HEK293T (cell line): Measurements from ENCODE around the gene CYP2C19.

Experiments
- CTCF ChIA-PET: fragments of 350-600 bp; formaldehyde crosslinking; extraction: SDS; loops from one replicate; lab custom pipeline; 2021; ENCODE audit warnings: antibody characterized with exemption, inconsistent platforms; lab: Yijun Ruan, JAX
- POLR2A ChIA-PET: fragments of 350-600 bp; formaldehyde crosslinking; extraction: SDS; loops from one replicate; lab custom pipeline; 2020; ENCODE audit warnings: antibody characterized with exemption, inconsistent platforms; lab: Yijun Ruan, JAX
- DNase-seq: peaks from one replicate; pipeline ENCODE4 v3.0.0; 2012; ENCODE audit warnings: mixed read lengths; ENCODE audit errors: extremely low spot score
- ARNT ChIP-seq: fragments of 450-650 bp; IDR thresholded peaks from 2 replicates; pipeline ENCODE4 v1.6.1; 2017; ENCODE audit warnings: mild to moderate bottlenecking
- BHLHE40 ChIP-seq: fragments of 450-650 bp; IDR thresholded peaks from 2 replicates; pipeline ENCODE4 v1.6.1; 2016; ENCODE audit warnings: mild to moderate bottlenecking, moderate library complexity, borderline replicate concordance
- CTBP1 ChIP-seq: fragments of 450-650 bp; IDR thresholded peaks from 2 replicates; pipeline ENCODE4 v1.6.1; 2016; ENCODE audit warnings: borderline replicate concordance
- ELF4 ChIP-seq: fragments of 450-650 bp; IDR thresholded peaks from 2 replicates; pipeline ENCODE4 v1.6.1; 2017; ENCODE audit warnings: antibody characterized with exemption
- FOXA1 ChIP-seq: fragments of 450-650 bp; IDR thresholded peaks from 2 replicates; pipeline ENCODE4 v1.6.1; 2016; ENCODE audit warnings: mild to moderate bottlenecking
- FOXK2 ChIP-seq: fragments of 450-650 bp; IDR thresholded peaks from 2 replicates; pipeline ENCODE4 v1.6.1; 2016; ENCODE audit warnings: mild to moderate bottlenecking
- FOXM1 ChIP-seq: fragments of 450-650 bp; IDR thresholded peaks from 2 replicates; pipeline ENCODE4 v1.6.1; 2017; ENCODE audit warnings: mild to moderate bottlenecking, borderline replicate concordance
- HDGF ChIP-seq: fragments of 450-650 bp; IDR thresholded peaks from 2 replicates; pipeline ENCODE4 v1.6.1; 2017; ENCODE audit warnings: antibody characterized with exemption, borderline replicate concordance
- L3MBTL2 ChIP-seq: fragments of 450-650 bp; conservative IDR thresholded peaks from 2 replicates; pipeline ENCODE4 v1.6.1; 2016; ENCODE audit warnings: mild to moderate bottlenecking
- LEF1 ChIP-seq: fragments of 450-650 bp; IDR thresholded peaks from 2 replicates; pipeline ENCODE4 v1.6.1; 2017; ENCODE audit warnings: mild to moderate bottlenecking, borderline replicate concordance
- NFRKB ChIP-seq: fragments of 450-650 bp; IDR thresholded peaks from 2 replicates; pipeline ENCODE4 v1.6.1; 2016; ENCODE audit warnings: mild to moderate bottlenecking, moderate library complexity
- PKNOX1 ChIP-seq: fragments of 450-650 bp; IDR thresholded peaks from 2 replicates; pipeline ENCODE4 v1.6.1; 2016
- SP1 ChIP-seq: fragments of 450-650 bp; IDR thresholded peaks from 2 replicates; pipeline ENCODE4 v1.6.1; 2017
- SUZ12 ChIP-seq: fragments of 450-650 bp; IDR thresholded peaks from 2 replicates; pipeline ENCODE4 v1.6.1; 2016; ENCODE audit warnings: mild to moderate bottlenecking
- TARDBP ChIP-seq: fragments of 450-650 bp; IDR thresholded peaks from 2 replicates; pipeline ENCODE4 v1.6.1; 2016
- ZNF384 ChIP-seq: fragments of 450-650 bp; IDR thresholded peaks from 2 replicates; pipeline ENCODE4 v1.6.1; 2016

Gene CYP2C19

GRCh38 chr10:94762393-94762792, at the start of gene CYP2C19:
Gene CYP2C19, plus strand, starts transcription at chr10:94762681. Its CDS starts 25 bp downstream, at chr10:94762706.
- POLR2A ChIA-PET, result no interaction called here
- CTCF ChIA-PET, result no interaction called here
- TF ChIP-seq ZNF384 (no peak), SUZ12 (no peak), HDGF (no peak), SP1 (no peak), ELF4 (no peak), FOXK2 (no peak), TARDBP (no peak), FOXA1 (no peak), LEF1 (no peak), FOXM1 (no peak), ARNT (no peak), CTBP1 (no peak), NFRKB (no peak), BHLHE40 (no peak), L3MBTL2 (no peak)
- no peak for DNase-seq

GRCh38 chr10:94725871-94726270, 36.6 kb upstream of the CYP2C19 start:
- no peak for DNase-seq
- ChIA-PET POLR2A (no interaction called here), CTCF (no interaction called here)
- TF ChIP-seq FOXM1, result no peak
- TF ChIP-seq NFRKB, result no peak

GRCh38 chr10:94735197-94735596, 27.3 kb upstream of the CYP2C19 start:
- POLR2A ChIA-PET, result no interaction called here
- no peak for DNase-seq
- TF ChIP-seq FOXA1 (no peak), ARNT (no peak), HDGF (no peak), L3MBTL2 (no peak), FOXM1 (no peak), TARDBP (no peak), SP1 (no peak), ELF4 (no peak), BHLHE40 (no peak), LEF1 (no peak), FOXK2 (no peak), ZNF384 (no peak), SUZ12 (no peak), PKNOX1 (no peak), NFRKB (no peak), CTBP1 (no peak)
- CTCF ChIA-PET, result no interaction called here

- no peak for DNase-seq
- ChIA-PET POLR2A (no interaction called here), CTCF (no interaction called here)
- TF ChIP-seq TARDBP (no peak), BHLHE40 (no peak), HDGF (no peak), L3MBTL2 (no peak), FOXM1 (no peak), ARNT (no peak)
Observed at GRCh38 chr10:94738588-94738987, 23.9 kb upstream of the CYP2C19 start.

GRCh38 chr10:94747137-94747536, 15.3 kb upstream of the CYP2C19 start:
- ChIA-PET POLR2A (no interaction called here), CTCF (no interaction called here)
- no peak for TF ChIP-seq ELF4
- no peak for TF ChIP-seq TARDBP
- no peak for TF ChIP-seq FOXK2
- TF ChIP-seq LEF1, result no peak
- no peak for TF ChIP-seq NFRKB
- TF ChIP-seq ARNT, result no peak
- TF ChIP-seq ZNF384, result no peak
- TF ChIP-seq SUZ12, result no peak
- TF ChIP-seq CTBP1, result no peak
- no peak for TF ChIP-seq PKNOX1
- TF ChIP-seq HDGF, result no peak
- TF ChIP-seq FOXM1, result no peak
- no peak for TF ChIP-seq FOXA1
- DNase-seq, result no peak

- DNase-seq, result no peak
- no peak for TF ChIP-seq FOXM1
- no peak for TF ChIP-seq PKNOX1
- no peak for TF ChIP-seq SUZ12
- no peak for TF ChIP-seq CTBP1
- TF ChIP-seq BHLHE40, result no peak
- TF ChIP-seq ELF4, result no peak
- no peak for TF ChIP-seq TARDBP
- TF ChIP-seq L3MBTL2, result no peak
- TF ChIP-seq HDGF, result no peak
- no peak for TF ChIP-seq SP1
- TF ChIP-seq LEF1, result no peak
- CTCF ChIA-PET, result no interaction called here
- POLR2A ChIA-PET, result no interaction called here
Observed at GRCh38 chr10:94747838-94748237, 14.6 kb upstream of the CYP2C19 start.

GRCh38 chr10:94757916-94758315, 4.6 kb upstream of the CYP2C19 start:
- CTCF ChIA-PET, result no interaction called here
- no peak for DNase-seq
- TF ChIP-seq ZNF384 (no peak), FOXM1 (no peak), TARDBP (no peak), ARNT (no peak), FOXA1 (no peak), SP1 (no peak), LEF1 (no peak)
- POLR2A ChIA-PET, result no interaction called here
